Pulmonary artery endothelial cell (primary cell): ENCODE data around the gene SPATC1L. TPM values are rescaled to one million over a fixed set of nuclear protein-coding genes. Genes with fewer than 3 reads are reported as not detected.
"Not testable (repeated sequence)": the region's sequence is repeated elsewhere in the genome, so short reads cannot be mapped to it uniquely, and the experiment has no call there.

Experiments used
- DNase-seq: peaks from one replicate; pipeline ENCODE4 v3.0.0-alpha.2; 2011; ENCODE audit warnings: low read depth, low spot score
- total RNA-seq: library from RNA; depleted of rRNA; stranded (reverse); fragments of >200 nt; gene quantifications from 2 replicates; pipeline ENCODE4 v1.2.3, GENCODE V29; 2014

Gene SPATC1L
- total RNA-seq, 1 donor from 2014 or later = 7.5 TPM

- not testable (repeated sequence) for DNase-seq
These were observed 16.9 kb upstream of the SPATC1L start for GRCh38 chr21:46200877-46201803.

DNA sequence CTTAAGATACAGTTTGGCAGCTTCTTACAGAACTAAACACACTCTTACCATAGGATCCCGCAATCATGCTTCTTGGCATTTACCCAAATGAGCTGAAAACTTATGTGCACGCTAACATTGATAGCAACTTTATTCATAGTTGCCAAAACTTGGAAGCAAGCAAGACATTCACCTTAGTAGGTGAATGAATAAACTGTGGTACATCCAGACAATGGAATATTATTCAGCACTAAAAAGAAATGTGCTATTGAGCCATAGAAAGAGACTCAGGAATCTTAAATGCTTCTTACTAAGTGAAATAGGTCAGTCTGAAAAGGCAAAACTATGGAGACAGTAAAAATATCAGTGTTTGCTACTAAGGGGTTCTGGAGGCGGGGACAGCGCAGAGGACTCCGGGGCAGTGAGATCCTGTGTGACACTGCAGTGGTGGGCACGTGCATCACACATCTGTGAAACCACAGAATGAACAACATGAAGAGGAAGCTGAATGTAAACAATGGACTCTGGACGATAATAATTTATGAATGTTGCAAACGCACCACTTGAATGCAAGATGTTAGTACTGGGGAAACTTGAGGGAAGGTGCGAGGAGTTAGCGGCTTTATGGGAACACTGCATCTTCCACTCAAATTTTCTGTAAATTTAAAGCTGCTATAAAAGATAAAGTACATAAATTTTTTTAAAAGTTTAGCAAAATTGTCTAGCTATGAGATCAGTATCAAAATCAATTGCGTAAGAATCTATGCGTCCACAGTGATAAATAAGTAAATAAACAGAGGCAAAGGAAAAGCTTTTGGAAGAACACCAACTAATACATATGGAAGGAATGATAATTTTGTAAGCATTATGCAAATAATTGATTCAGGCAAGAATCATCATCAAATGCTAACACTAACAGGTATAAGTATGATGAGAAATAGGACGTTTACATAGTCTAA, 15.4 kb upstream of the SPATC1L start:
- DNase-seq = no peak

- DNase-seq = no peak
These were observed 12.5 kb upstream of the SPATC1L start for GRCh38 chr21:46196733-46197132.

- DNase-seq = no peak
These were observed 11.4 kb upstream of the SPATC1L start for GRCh38 chr21:46195595-46196195.

GRCh38 chr21:46194374-46195334, 10.4 kb upstream of the SPATC1L start:
- DNase-seq = no peak

GRCh38 chr21:46193829-46194373, 9.6 kb upstream of the SPATC1L start:
- no peak for DNase-seq

- no peak for DNase-seq
These were observed 7.7 kb upstream of the SPATC1L start for GRCh38 chr21:46191686-46192575.

DNA sequence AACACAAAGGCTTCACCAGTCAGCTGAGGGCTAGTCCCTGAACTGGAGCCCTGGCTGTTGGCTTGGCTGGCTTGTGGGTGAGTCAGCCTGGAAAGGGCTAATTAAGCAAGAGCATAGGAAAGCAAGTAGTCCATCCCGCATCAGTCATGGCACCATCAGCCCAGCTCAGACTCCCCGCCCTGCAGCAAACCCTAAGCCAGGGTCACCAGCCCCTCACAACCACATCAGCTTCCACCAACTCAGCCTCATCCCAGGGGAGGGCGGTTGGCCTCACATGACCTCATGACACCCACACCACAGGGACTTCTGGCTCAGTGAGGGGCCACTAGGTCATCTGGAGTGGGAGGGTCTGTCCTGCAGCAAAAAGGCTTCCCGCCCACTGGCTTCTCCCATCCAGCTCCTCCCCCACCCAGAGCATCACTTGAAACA, 7.0 kb upstream of the SPATC1L start:
- DNase-seq = no peak

- DNase-seq = no peak
These were observed 6.4 kb upstream of the SPATC1L start for GRCh38 chr21:46190491-46191131.

DNA sequence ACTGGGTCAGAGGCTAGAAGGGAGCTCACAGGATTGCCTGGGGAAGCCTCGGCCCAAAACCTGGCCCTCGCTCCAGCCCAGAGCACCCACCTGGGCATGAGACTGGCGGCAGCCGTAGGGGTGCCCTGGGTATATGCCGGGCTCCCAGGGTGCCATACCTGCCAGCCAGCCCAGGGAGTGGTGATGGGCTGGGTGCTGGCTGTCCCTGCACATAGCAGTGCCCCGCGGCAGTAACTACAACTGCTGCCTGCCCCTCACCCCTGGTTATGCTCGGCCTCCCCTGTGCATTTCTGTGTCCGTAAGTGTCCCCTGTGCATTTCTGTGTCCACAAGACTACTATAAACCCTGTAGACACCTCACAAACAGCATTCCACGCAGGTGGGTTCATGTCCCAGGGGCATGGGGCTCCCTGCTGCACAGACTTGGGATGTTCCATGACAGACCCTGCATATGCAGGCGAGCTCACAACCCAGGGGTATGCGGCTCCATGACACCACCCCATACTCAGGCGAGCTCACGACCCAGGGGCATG, 5.8 kb upstream of the SPATC1L start:
- DNase-seq = no peak

GRCh38 chr21:46189213-46189958, 5.1 kb upstream of the SPATC1L start:
- no peak for DNase-seq

GRCh38 chr21:46188226-46189212, 4.3 kb upstream of the SPATC1L start:
- peak; percentile 44 for DNase-seq

- no peak for DNase-seq
These were observed 3.6 kb upstream of the SPATC1L start for GRCh38 chr21:46187814-46188213.

- DNase-seq = no peak
These were observed 3.0 kb upstream of the SPATC1L start for GRCh38 chr21:46187261-46187660.

GRCh38 chr21:46185716-46186115, 1.5 kb upstream of the SPATC1L start:
- DNase-seq = no peak
